ENCODE measurements around the gene MRPL38. TPM values are rescaled to one million over a fixed set of nuclear protein-coding genes. Genes with fewer than 3 reads are reported as not detected.
A peak's percentile ranks its signal among the peaks of the same experiment; 100 is the strongest.
"Not testable (repeated sequence)": the region's sequence is repeated elsewhere in the genome, so short reads cannot be mapped to it uniquely, and the experiment has no call there.

MRPL38 gene
- polyA plus RNA-seq, 1 donor from 2014 or later = 77.5 TPM

- Mint-ChIP-seq H3K36me3 (no peaks in the 10 kb centered on the region), H3K4me3 (peak within 1 kb of the TSS; percentile 87 to 95 (median 93)), H3K4me1 (peaks cover 11 to 19% (median 14%) of the 10 kb centered on the region in 3 donors)
These were observed 26.3 kb downstream of the MRPL38 start, which contains the start of gene TRIM47 for GRCh38 chr17:75878174-75878998. Gene TRIM47 (minus strand): TSS chr17:75878581. CDS start chr17:75878548, 33 bp downstream.

GRCh38 chr17:75877752-75878173 lies 26.9 kb downstream of the MRPL38 start:
- Mint-ChIP-seq H3K9me3 (no peaks in the 10 kb centered on the region), H3K27ac (peak overlapping the region; percentile 80 to 92 (median 89)), H3K4me1 (peaks cover 11 to 19% (median 14%) of the 10 kb centered on the region in 3 donors)

More at GRCh38 chr17:75878174-75878998, 26.3 kb downstream of the MRPL38 start, which contains the start of gene TRIM47:
- Mint-ChIP-seq H3K27ac (peak within 1 kb of the TSS; percentile 87 to 92 (median 89)), H3K9me3 (no peaks in the 10 kb centered on the region), H3K27me3 (peaks cover 5% of the 10 kb centered on the region)

GRCh38 chr17:75876938-75877751 lies 27.5 kb downstream of the MRPL38 start:
- Mint-ChIP-seq H3K27me3 (peaks cover 5% of the 10 kb centered on the region), H3K27ac (peak overlapping the region; percentile 80 to 92 (median 89)), H3K4me1 (peaks cover 11 to 19% (median 14%) of the 10 kb centered on the region in 3 donors), H3K9me3 (no peaks in the 10 kb centered on the region), H3K36me3 (no peaks in the 10 kb centered on the region), H3K4me3 (peak overlapping the region; percentile 87 to 94 (median 93))

More at GRCh38 chr17:75877752-75878173, 26.9 kb downstream of the MRPL38 start:
- Mint-ChIP-seq H3K4me3 (peak overlapping the region; percentile 87 to 94 (median 93)), H3K36me3 (no peaks in the 10 kb centered on the region), H3K27me3 (peaks cover 5% of the 10 kb centered on the region)

GRCh38 chr17:75876190-75876937 lies 28.3 kb downstream of the MRPL38 start:
- Mint-ChIP-seq H3K4me3 (peak overlapping the region; percentile 87 to 94 (median 93)), H3K9me3 (no peaks in the 10 kb centered on the region), H3K27ac (peak overlapping the region; percentile 59 to 92 (median 89)), H3K4me1 (peaks cover 11 to 19% (median 14%) of the 10 kb centered on the region in 3 donors), H3K27me3 (peaks cover 5% of the 10 kb centered on the region), H3K36me3 (no peaks in the 10 kb centered on the region)

GRCh38 chr17:75875940-75876189 lies 28.8 kb downstream of the MRPL38 start:
- Mint-ChIP-seq H3K27ac (peak overlapping the region in 2 of 3 donors; percentile 59 to 92), H3K4me1 (peaks cover 11 to 19% (median 14%) of the 10 kb centered on the region in 3 donors), H3K27me3 (peaks cover 5% of the 10 kb centered on the region), H3K4me3 (peak overlapping the region; percentile 87 to 94 (median 93)), H3K9me3 (no peaks in the 10 kb centered on the region), H3K36me3 (no peaks in the 10 kb centered on the region)

GRCh38 chr17:75875182-75875939 lies 29.3 kb downstream of the MRPL38 start:
- Mint-ChIP-seq H3K4me1 (peaks cover 11 to 19% (median 14%) of the 10 kb centered on the region in 3 donors), H3K4me3 (peak overlapping the region in 2 of 4 donors; percentile 43 to 94), H3K9me3 (no peaks in the 10 kb centered on the region), H3K27ac (no peak overlapping the region), H3K36me3 (no peaks in the 10 kb centered on the region), H3K27me3 (peaks cover 5% of the 10 kb centered on the region)

- Mint-ChIP-seq H3K27ac (no peak overlapping the region), H3K4me3 (no peak overlapping the region), H3K27me3 (peaks cover 5% of the 10 kb centered on the region), H3K36me3 (no peaks in the 10 kb centered on the region), H3K4me1 (peaks cover 11 to 19% (median 14%) of the 10 kb centered on the region in 3 donors), H3K9me3 (no peaks in the 10 kb centered on the region)
These were observed 30.1 kb downstream of the MRPL38 start for GRCh38 chr17:75874323-75875181.

GRCh38 chr17:75873587-75874322 lies 30.9 kb downstream of the MRPL38 start:
- Mint-ChIP-seq H3K9me3 (no peaks in the 10 kb centered on the region), H3K27me3 (peaks cover 2% of the 10 kb centered on the region), H3K27ac (peak overlapping the region in 1 of 3 donors; percentile 59), H3K4me1 (peaks cover 11 to 15% (median 14%) of the 10 kb centered on the region in 3 donors), H3K4me3 (peak overlapping the region in 2 of 4 donors; percentile 17 to 23), H3K36me3 (no peaks in the 10 kb centered on the region)

GRCh38 chr17:75872434-75873351 lies 32.0 kb downstream of the MRPL38 start:
- Mint-ChIP-seq H3K27ac (peak overlapping the region in 1 of 3 donors; percentile 59), H3K4me1 (peaks cover 11 to 14% (median 14%) of the 10 kb centered on the region in 3 donors), H3K36me3 (no peaks in the 10 kb centered on the region), H3K27me3 (no peaks in the 10 kb centered on the region), H3K4me3 (no peak overlapping the region), H3K9me3 (no peaks in the 10 kb centered on the region)

GRCh38 chr17:75870228-75870627 lies 34.5 kb downstream of the MRPL38 start:
- H3K4me1 Mint-ChIP-seq, H3K36me3 Mint-ChIP-seq, H3K4me3 Mint-ChIP-seq, H3K27me3 Mint-ChIP-seq, H3K27ac Mint-ChIP-seq, H3K9me3 Mint-ChIP-seq: not testable (repeated sequence)

GRCh38 chr17:75869282-75870141 lies 35.2 kb downstream of the MRPL38 start:
- Mint-ChIP-seq H3K4me3 (no peak overlapping the region), H3K27me3 (no peaks in the 10 kb centered on the region), H3K4me1 (peaks cover 10 to 11% (median 10%) of the 10 kb centered on the region in 3 donors), H3K27ac (peak overlapping the region in 1 of 3 donors; percentile 56), H3K36me3 (no peaks in the 10 kb centered on the region), H3K9me3 (no peaks in the 10 kb centered on the region)
